LNCAP (cell line): ENCODE measurements around the gene MYO15A.

Experiments used
- TF ChIP-seq, protein P1 (sequence below): fragments of 450-650 bp; IDR thresholded peaks from 2 replicates; pipeline ENCODE4 v1.5.1; 2017; ENCODE audit warnings: mild to moderate bottlenecking

Gene MYO15A

DNA sequence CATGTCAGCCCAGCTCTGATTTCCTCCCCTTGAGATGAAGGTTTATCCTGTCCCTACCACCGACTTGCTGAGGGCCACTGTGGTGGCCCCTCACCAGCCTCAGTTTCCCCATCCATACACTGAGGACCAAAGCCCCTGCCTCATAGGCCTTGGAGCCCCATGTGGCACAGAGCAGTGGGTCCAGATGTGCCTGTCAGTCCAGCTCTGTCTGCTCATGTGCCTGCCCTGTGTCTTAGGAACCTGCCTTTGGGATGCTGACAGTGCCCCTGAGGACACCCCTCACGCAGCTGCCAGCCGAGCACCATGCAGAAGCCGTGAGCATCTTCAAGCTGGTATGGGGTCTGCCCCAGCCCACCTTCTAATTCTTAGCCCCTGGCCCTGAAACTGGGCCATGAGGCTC is 35.7 kb downstream of the MYO15A start:
- TF ChIP-seq, protein P1, sequence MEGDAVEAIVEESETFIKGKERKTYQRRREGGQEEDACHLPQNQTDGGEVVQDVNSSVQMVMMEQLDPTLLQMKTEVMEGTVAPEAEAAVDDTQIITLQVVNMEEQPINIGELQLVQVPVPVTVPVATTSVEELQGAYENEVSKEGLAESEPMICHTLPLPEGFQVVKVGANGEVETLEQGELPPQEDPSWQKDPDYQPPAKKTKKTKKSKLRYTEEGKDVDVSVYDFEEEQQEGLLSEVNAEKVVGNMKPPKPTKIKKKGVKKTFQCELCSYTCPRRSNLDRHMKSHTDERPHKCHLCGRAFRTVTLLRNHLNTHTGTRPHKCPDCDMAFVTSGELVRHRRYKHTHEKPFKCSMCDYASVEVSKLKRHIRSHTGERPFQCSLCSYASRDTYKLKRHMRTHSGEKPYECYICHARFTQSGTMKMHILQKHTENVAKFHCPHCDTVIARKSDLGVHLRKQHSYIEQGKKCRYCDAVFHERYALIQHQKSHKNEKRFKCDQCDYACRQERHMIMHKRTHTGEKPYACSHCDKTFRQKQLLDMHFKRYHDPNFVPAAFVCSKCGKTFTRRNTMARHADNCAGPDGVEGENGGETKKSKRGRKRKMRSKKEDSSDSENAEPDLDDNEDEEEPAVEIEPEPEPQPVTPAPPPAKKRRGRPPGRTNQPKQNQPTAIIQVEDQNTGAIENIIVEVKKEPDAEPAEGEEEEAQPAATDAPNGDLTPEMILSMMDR, result no peak

DNA sequence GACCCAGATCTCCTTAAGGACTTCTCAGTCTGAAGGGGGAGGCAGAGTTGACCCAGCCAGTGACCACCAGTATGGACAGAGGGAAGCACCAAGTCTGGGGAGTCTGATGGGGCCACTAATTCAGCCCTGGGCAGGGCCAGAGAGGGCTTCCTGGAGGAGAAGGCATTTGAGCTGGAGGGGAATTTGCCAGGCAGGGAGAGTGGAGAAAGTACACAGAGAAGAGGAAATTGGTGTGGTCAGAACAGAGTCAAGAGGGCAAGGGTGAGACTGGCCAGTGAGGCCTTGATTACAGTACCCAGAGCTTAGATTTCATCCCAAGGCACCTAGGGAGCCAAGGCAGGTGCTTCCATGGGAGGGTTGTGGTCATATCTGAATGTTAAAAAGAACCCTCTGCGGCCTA is 36.3 kb downstream of the MYO15A start:
- TF ChIP-seq, protein P1, result no peak

DNA sequence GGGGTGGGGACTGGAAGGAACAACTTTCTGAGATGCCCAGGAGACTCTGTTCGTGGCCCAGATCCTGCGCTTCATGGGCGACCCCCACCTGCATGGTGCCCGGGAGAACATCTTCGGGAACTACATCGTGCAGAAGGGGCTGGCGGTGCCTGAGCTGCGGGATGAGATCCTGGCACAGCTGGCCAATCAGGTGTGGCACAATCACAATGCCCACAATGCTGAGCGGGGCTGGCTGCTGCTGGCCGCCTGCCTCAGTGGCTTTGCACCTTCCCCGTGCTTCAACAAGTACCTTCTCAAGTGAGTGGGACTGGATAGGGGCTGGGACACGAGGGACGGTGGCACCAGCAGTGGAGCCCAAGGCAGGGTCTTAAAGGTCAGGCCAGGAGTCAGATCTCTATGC is 37.3 kb downstream of the MYO15A start:
- TF ChIP-seq, protein P1, result no peak

DNA sequence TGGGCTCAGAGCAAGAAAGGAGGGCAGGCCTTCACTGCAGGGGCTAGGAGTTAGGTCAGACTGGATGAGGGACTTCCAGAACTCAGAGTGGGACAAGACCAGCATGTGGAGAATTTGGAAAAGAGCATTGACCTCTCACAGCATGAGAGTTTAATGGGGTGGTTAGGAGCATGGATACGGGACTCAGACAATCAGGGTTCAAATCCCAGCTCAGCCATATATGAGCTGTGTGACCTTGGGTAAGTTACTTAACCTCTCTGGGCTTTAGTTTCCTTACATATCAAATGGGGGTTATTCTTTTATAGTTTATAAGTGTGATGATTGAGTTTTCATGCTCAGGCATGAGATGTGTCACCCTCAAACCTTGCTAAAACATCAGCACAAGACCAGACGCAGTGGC is 37.7 kb downstream of the MYO15A start:
- TF ChIP-seq, protein P1, result no peak

DNA sequence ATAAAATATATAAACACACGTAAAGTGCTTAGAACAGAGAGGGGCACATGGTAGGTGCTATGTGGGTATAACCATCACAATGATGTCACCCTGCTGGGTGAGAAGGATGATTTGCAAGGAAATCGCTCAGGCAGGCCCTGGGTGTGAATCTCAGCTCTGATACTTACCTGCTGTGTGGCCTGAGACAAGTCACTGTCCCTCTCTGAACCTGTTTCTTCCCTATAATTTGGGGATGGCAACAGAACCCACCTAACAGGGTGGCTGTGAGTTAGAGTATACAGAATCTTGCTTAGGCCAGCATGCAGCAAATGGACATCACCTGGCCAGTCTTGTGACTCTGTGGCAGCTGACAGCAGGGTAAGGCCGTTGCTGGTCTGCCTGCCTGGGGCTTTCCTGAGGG is 38.4 kb downstream of the MYO15A start:
- TF ChIP-seq, protein P1, result no peak

DNA sequence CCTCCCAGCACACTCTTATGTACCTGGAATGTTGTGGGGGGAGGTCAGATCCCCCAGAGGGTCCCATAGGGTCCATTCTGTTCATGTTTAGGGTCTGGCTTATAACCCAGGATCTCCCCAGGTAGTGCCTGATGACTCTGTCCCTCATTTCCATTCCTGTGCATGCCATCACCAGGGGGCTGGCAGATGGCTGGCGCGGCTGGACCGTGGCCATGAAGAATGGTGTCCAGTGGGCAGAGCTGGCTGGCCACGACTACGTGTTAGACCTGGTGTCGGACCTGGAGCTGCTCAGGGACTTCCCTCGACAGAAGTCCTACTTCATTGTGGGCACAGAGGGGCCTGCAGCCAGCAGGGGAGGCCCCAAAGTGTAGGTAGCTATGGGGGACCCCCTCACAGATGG is 40.0 kb downstream of the MYO15A start:
- TF ChIP-seq, protein P1, result no peak

DNA sequence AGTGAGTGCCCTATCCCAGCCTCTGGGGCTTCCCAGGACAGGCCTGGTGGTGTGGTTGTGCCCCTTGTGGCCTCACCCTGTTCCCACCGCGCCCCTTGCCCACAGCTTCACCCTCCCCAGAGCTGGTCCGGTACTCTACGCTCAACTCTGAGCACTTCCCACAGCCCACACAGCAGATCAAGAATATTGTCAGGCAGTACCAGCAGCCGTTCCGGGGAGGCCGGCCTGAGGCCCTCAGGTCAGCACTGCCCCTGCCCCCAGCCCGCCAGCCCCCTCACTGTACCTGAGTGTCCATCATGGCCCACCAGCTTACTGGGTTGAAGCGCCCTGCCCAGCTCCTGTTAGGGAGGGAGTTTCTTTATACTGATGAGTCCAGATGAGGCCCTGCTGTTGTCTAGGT is 42.7 kb downstream of the MYO15A start:
- TF ChIP-seq, protein P1, result no peak

DNA sequence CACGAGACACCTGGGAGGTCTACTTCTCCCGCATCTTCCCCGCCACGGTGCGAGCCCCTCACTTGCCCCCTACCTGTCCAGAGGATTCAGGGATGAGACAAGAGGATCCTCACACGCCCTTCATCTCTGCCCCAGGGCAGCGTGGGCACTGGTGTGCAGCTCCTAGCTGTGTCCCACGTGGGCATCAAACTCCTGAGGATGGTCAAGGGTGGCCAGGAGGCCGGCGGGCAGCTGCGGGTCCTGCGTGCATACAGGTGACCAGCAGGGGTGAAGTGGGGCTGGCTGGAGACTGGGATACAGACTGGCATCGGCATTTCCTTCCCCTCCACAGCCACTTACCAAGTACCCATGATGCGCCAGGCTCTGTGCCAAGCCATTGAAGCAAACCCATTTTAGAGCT is 46.6 kb downstream of the MYO15A start:
- TF ChIP-seq, protein P1, result no peak
